AG08396 (cell line): ENCODE results near the gene KRT8.
"Not testable (repeated sequence)": the region's sequence is repeated elsewhere in the genome, so short reads cannot be mapped to it uniquely, and the experiment has no call there.

Experiments used
- DNase-seq: peaks from one replicate; pipeline ENCODE4 v3.0.0; 2012; ENCODE audit warnings: low spot score, mixed read lengths

The KRT8 gene

DNA sequence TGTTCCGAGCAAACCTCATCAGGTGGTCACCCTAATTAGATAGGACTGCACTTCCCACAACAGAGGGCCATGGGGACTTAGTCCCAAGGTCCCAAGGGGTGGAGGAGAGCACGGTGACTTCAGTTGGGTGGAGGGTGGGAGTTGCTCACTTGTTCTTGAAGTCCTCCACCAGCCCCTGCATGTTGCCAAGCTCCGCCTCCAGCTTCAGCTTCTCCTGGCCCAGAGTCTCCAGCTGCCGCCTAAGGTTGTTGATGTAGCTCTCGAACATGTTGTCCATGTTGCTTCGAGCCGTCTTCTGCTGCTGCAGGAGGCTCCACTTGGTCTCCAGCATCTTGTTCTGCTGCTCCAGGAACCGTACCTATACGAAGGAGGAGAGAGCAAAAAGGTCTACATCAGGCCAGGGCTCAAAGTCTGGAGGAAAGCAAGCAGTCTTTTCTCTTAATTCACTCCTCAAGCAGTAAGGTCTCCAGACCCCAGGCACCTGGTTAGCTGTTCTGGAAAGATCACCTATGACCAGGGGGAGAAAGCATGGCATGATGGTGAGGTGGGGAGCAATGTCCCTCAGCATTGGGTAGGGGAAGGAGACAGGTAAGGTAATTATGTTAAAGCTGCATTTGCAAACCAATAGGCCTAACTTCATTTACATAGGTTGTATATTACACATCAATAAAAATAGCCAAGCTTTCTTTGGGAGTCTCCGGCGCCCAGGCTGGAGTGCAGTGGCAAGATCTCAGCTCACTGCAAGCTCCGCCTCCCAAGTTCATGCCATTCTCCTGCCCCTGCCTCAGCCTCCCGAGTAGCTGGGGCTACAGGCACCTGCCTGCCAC, 2.9 kb downstream of the KRT8 start:
- DNase-seq = no peak

DNA sequence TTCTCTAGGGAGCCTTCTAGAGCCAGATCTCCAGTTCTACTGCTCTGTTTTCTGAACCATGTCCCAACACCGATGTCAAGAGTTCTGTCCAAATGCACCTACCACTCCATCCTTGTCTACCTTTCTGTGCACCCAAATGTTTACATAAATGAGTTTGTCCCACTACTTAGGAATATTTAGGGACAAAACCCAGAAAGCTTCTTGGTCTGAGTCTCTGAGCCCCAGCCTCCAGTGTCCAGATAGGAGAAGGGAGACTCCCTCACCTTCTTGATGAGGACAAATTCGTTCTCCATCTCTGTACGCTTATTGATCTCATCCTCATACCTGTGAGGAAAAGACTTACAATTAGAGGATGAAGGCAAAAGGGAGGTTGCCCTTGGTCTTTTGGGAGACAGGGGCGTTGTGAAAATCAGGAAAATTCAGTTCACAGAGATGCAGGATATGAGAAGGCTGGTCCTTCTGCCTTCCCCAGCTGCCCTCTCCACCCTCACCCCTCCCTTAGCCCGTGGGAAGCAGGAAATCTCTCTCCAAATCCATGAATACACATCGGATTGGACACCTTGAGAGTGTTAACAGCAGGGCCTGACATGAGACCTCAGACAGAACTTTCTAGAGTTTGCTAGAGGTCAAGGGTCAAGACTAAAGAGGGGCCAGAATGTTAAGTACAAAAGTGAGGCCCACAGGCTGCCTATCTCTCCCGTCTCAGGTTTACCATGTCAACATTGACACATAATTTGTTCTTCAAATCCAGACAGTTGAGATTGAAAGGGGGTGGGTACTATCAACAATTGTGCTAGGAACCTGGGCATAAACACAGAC, 3.8 kb downstream of the KRT8 start:
- no peak for DNase-seq

- DNase-seq = no peak
Observed at GRCh38 chr12:52900166-52900895, 4.5 kb downstream of the KRT8 start.

GRCh38 chr12:52899338-52900035, 5.4 kb downstream of the KRT8 start:
- no peak for DNase-seq

- DNase-seq = no peak
Observed at GRCh38 chr12:52896190-52897100, 8.4 kb downstream of the KRT8 start.

DNA sequence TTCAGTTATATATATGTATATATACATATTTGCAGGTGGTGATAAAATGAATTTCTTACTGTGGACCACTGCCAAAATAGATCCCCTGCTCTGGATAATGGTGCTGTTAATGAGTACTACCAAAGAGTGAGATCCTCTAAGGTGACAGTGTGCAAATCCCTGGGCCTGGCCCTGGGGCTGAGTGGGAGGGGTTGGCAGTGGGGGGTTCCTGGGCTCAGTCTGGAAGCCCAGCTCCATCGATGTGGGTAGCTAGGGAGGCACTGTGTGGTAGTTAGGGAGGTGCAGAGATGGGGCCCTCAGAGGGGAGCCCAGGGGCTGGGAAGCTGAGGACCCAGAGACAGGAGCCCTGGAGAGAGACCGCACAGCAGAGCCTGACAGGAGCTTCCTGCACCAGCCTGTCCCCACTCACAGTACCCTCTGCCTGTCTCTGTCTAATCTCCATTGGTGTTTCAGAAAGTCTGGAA, 9.1 kb downstream of the KRT8 start:
- no peak for DNase-seq

GRCh38 chr12:52892974-52893373, 11.9 kb downstream of the KRT8 start:
- no peak for DNase-seq

DNA sequence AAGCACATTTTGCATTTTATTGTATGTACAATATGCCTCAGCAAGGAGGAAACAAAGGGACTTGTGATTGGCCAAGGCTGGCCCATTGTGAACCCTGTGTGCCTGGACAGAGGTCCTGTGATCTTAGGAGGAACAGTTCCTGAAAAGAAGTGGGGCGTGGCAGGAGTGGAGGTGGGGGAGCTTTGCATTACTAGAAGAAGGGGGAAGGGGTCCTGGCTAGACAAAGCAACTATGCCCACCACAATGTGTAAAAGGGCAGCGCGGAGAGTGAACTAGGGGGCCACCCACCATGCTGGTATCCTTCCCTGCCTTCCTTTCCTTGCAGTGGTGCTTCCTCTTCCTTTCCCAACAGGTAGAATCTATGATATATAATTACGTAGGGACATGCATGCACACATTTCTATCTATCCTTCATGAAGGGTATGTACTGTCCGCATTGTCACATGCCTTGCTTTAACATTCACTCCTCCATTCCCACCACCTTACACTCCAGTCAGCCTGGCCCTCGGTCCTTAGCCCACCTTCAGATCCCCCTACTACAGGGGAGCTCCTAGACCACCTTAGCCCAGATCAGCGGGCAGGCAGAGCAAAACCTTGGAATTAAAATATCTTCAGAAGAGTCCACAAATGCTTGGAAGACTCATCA, 12.5 kb downstream of the KRT8 start:
- no peak for DNase-seq

DNA sequence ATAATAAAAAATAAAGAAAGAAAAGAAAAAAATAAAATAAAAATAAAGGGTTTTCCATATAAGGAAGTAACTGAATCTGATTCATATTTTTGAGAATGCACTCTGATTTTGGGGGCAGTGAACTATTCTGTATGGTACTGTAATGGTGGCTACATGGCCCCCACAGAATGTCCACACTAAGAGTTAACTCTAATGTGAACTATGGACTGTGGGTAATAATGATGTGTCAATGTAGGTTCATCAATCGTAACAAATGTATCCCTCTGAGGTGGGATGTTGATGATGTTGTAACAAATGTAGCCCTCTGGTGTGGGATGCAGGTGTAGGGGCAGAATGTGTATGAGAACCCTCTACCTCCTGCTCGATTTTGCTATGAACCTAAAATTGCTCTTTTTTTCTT, 13.8 kb downstream of the KRT8 start:
- no peak for DNase-seq

DNA sequence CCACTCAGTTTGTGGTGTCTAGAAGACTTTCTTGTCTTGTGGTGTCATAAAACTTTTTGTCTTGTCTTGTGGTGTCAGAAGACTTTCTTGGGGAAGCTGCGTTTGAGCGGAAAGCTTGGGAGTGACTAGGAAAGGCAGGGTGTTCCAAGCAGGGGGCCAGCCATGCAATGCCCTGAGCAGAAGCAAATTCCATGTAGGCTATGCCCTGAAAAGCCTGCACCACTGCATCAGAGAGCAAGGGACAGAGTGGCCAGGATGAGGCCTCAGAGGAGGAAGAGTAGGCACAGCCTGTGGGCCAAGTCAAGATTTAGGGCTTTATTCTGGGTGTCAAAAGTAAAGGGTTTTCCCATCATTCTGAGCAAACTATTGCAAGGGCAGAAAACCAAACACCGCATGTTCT, 14.5 kb downstream of the KRT8 start:
- no peak for DNase-seq

- DNase-seq = peak; percentile 81
Observed at GRCh38 chr12:52884526-52885293, 20.2 kb downstream of the KRT8 start.

GRCh38 chr12:52880499-52880898, 24.4 kb downstream of the KRT8 start:
- not testable (repeated sequence) for DNase-seq

GRCh38 chr12:52879394-52880351, 25.2 kb downstream of the KRT8 start:
- peak; percentile 88 for DNase-seq

- DNase-seq = no peak
Observed at GRCh38 chr12:52878507-52879393, 26.1 kb downstream of the KRT8 start.

DNA sequence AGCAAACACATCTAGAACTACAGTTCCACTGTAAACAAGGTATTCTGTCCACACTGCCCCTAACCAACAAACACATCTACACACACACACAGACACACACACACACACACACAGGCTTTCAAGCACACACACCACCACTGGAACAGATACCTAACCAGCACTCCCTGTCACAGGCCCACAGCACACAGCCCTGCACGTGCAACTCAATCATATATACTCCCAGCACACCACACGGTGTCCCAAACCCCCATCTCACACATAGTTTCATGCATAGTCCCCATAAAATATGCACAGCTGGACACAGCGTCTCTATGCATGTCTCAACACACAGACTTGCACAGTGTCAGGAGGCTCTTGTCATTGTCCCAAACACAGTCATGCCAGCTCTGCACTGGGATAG, 27.6 kb downstream of the KRT8 start:
- DNase-seq = no peak

DNA sequence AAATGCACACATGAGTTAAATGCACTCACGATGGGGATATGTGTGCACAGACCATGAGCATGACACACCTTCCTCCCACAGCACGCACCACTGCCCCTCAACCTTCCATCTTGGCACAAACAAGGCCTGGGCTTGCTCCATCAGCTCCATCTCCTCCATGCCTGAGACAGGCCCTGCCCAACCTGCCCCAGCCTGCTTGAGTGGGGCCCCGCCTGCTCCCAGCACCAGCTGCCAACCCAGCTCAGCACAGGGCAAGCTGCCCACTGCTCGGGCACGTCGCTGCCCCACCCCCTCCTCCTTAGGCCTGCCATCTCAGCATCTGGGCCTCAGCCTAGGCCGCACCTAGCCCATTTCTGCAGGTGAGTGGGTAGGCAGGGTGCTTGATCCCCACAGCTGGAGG, 28.5 kb downstream of the KRT8 start:
- DNase-seq = no peak
